ENCODE data around the gene CRIM1. TPM values are rescaled to one million over a fixed set of nuclear protein-coding genes. Genes with fewer than 3 reads are reported as not detected.

The CRIM1 gene
- total RNA-seq, 1 experiment from 2014 or later, result 292 TPM

DNA sequence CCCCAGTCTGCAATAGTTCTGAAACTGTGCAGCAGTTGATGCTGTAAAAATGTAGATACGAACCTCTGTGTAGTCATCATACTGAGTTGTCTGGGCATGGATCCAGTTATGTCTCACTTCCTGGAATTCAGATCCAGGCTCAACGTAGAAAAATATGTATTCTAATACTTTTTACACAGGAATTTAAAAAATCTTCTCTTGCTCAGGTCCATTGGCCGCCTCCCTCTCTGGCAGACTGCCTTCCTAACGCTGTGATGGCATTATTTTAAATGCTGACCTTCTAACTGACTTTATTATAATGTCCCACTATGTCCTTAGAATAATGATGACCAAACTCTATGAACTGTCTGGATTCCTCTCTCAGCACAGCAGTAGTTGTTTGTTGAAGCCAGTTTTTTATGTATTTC, 122.8 kb downstream of the CRIM1 start:
- TF ChIP-seq, protein P1, sequence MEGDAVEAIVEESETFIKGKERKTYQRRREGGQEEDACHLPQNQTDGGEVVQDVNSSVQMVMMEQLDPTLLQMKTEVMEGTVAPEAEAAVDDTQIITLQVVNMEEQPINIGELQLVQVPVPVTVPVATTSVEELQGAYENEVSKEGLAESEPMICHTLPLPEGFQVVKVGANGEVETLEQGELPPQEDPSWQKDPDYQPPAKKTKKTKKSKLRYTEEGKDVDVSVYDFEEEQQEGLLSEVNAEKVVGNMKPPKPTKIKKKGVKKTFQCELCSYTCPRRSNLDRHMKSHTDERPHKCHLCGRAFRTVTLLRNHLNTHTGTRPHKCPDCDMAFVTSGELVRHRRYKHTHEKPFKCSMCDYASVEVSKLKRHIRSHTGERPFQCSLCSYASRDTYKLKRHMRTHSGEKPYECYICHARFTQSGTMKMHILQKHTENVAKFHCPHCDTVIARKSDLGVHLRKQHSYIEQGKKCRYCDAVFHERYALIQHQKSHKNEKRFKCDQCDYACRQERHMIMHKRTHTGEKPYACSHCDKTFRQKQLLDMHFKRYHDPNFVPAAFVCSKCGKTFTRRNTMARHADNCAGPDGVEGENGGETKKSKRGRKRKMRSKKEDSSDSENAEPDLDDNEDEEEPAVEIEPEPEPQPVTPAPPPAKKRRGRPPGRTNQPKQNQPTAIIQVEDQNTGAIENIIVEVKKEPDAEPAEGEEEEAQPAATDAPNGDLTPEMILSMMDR (IDR thresholded peaks at IDR 0.05; ENCODE audit: insufficient read depth in 1 of 2, low read depth in 1 of 2, low read length in 1 of 2, severe bottlenecking in 1 of 2, unreplicated experiment in 1 of 2), result no peak
- intact Hi-C loops (cut with micrococcal nuclease; ENCODE audit: unreplicated experiment), result no loop called here
- POLR2A ChIA-PET, result no interaction called here
- no TSS peak for BruUV-seq (replicated peaks)
- H3K4me1 ChIP-seq, result peaks cover 68% of the 10 kb centered on the region
- no peaks in the 10 kb centered on the region for H3K27me3 ChIP-seq (replicated peaks; ENCODE audit: control insufficient read depth, insufficient read depth, low read length)
- peaks cover 4% of the 10 kb centered on the region; the same call in 1 of the 2 replicates for H3K36me3 ChIP-seq (ENCODE audit: control insufficient read depth, insufficient read depth, low read length)
- Mint-ChIP-seq H3K27ac (ENCODE audit: unreplicated experiment) (peak overlapping the region; percentile 83), H3K4me3 (ENCODE audit: unreplicated experiment) (no peak overlapping the region), H3K36me3 (ENCODE audit: insufficient read depth, unreplicated experiment) (peaks cover 100% of the 10 kb centered on the region), H3K9me3 (ENCODE audit: unreplicated experiment) (peaks cover 31% of the 10 kb centered on the region), H3K4me1 (ENCODE audit: low read depth, unreplicated experiment) (peaks cover 72% of the 10 kb centered on the region), H3K27me3 (ENCODE audit: insufficient read depth, unreplicated experiment) (no peaks in the 10 kb centered on the region)
- no peak for DNase-seq
- H3K9me3 ChIP-seq, result peaks cover 30% of the 10 kb centered on the region
- CTCF ChIA-PET, result no interaction called here
- no peak overlapping the region for H3K4me3 ChIP-seq (ENCODE audit: low read depth, low read length)

DNA sequence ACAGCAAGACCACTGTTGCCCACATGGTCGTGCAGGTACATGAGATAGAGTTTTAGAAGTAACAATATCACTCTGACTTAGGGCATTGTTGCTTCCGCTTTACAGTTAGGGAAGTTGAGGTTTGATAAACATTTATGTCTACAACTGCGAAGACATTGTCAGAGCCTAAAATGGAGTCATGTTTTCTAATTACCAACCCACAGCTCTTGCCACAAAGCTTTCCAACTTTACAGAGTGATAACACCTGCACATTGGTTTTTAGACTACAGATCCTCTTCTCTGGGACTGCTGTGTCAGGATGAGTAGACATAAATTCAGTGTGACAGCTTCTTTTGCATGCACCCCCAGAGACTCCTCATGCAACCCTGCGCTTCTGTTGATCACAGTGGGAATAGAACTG, 123.4 kb downstream of the CRIM1 start:
- Histone ChIP-seq H3K4me1 (peaks cover 75% of the 10 kb centered on the region), H3K36me3 (ENCODE audit: control insufficient read depth, insufficient read depth, low read length) (peaks cover 4% of the 10 kb centered on the region; the same call in 1 of the 2 replicates), H3K9me3 (peaks cover 23% of the 10 kb centered on the region), H3K27me3 (replicated peaks; ENCODE audit: control insufficient read depth, insufficient read depth, low read length) (no peaks in the 10 kb centered on the region), H3K4me3 (ENCODE audit: low read depth, low read length) (no peak overlapping the region)
- Mint-ChIP-seq H3K27me3 (ENCODE audit: insufficient read depth, unreplicated experiment) (no peaks in the 10 kb centered on the region), H3K4me1 (ENCODE audit: low read depth, unreplicated experiment) (peaks cover 78% of the 10 kb centered on the region), H3K4me3 (ENCODE audit: unreplicated experiment) (no peak overlapping the region), H3K9me3 (ENCODE audit: unreplicated experiment) (peaks cover 29% of the 10 kb centered on the region), H3K27ac (ENCODE audit: unreplicated experiment) (peak overlapping the region; percentile 83), H3K36me3 (ENCODE audit: insufficient read depth, unreplicated experiment) (peaks cover 100% of the 10 kb centered on the region)
- TF ChIP-seq, protein P1 (IDR thresholded peaks at IDR 0.05; ENCODE audit: insufficient read depth in 1 of 2, low read depth in 1 of 2, low read length in 1 of 2, severe bottlenecking in 1 of 2, unreplicated experiment in 1 of 2), result no peak
- POLR2A ChIA-PET, result no interaction called here
- CTCF ChIA-PET, result no interaction called here
- no peak for DNase-seq
- no TSS peak for BruUV-seq (replicated peaks)
- intact Hi-C loops (cut with micrococcal nuclease; ENCODE audit: unreplicated experiment), result no loop called here

DNA sequence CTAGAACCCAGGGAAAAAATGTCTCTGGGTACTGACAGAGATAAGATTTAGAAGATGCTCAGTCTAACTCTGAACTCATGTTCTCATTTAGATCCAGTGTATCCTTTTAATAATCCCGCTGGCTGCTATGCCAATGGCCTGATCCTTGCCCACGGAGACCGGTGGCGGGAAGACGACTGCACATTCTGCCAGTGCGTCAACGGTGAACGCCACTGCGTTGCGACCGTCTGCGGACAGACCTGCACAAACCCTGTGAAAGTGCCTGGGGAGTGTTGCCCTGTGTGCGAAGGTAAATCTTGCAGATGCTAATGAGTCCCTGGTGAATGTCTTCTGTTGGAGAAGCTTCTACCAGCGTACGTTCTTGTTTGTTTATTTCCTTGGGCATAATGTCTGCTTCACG, 123.8 kb downstream of the CRIM1 start:
- DNase-seq, result no peak
- H3K9me3 ChIP-seq, result peaks cover 19% of the 10 kb centered on the region
- H3K4me1 ChIP-seq, result peaks cover 79% of the 10 kb centered on the region
- TF ChIP-seq, protein P1 (IDR thresholded peaks at IDR 0.05; ENCODE audit: insufficient read depth in 1 of 2, low read depth in 1 of 2, low read length in 1 of 2, severe bottlenecking in 1 of 2, unreplicated experiment in 1 of 2), result no peak
- intact Hi-C loops (cut with micrococcal nuclease; ENCODE audit: unreplicated experiment), result no loop called here
- BruUV-seq (replicated peaks), result no TSS peak
- no peaks in the 10 kb centered on the region for H3K27me3 ChIP-seq (replicated peaks; ENCODE audit: control insufficient read depth, insufficient read depth, low read length)
- peaks cover 29% of the 10 kb centered on the region for H3K9me3 Mint-ChIP-seq (ENCODE audit: unreplicated experiment)
- no peaks in the 10 kb centered on the region for H3K27me3 Mint-ChIP-seq (ENCODE audit: insufficient read depth, unreplicated experiment)
- H3K36me3 ChIP-seq (ENCODE audit: control insufficient read depth, insufficient read depth, low read length), result 0 out of 2 replicates have a peak, but pooled peaks cover 4% of the 10 kb centered on the region
- H3K4me1 Mint-ChIP-seq (ENCODE audit: low read depth, unreplicated experiment), result peaks cover 83% of the 10 kb centered on the region
- H3K36me3 Mint-ChIP-seq (ENCODE audit: insufficient read depth, unreplicated experiment), result peaks cover 100% of the 10 kb centered on the region
- H3K27ac Mint-ChIP-seq (ENCODE audit: unreplicated experiment), result peak overlapping the region; percentile 83
- H3K4me3 ChIP-seq (ENCODE audit: low read depth, low read length), result no peak overlapping the region
- POLR2A ChIA-PET, result no interaction called here
- no peak overlapping the region for H3K4me3 Mint-ChIP-seq (ENCODE audit: unreplicated experiment)
- CTCF ChIA-PET, result no interaction called here

Data from Caco-2 (cell line).